NCI-H82 (cell line): Measurements from ENCODE around the gene TCEA3.
"Not testable (repeated sequence)": the region's sequence is repeated elsewhere in the genome, so short reads cannot be mapped to it uniquely, and the experiment has no call there.

Source experiments
- DNase-seq: peaks from one replicate; lab custom pipeline; 2025; lab: John Stamatoyannopoulos, UW

TCEA3 gene

DNA sequence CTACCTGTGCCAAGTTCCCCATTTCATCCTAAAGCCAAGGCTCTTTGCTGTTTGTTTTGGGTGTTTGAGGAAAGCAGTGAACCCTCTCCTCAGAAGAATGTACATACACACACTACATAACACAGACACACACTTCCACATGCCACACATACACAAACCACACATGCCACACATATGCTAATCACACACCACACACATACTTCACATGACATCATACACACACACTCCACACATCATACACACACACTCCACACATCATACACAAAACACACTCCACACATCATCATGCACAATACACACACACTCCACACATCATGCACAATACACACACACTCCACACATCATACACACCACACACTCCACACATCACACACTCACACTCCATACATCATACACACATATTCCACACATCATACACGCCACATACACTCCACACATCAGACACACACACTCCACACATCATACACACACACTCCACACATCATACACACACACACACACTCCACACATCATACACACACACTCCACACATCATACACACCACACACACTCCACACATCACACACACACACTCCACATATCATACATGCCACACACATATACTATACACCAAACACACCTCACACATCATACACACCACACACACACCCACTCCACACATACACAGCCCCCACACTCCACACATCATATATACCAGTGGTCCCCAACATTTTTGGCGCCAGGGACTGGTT lies 32.3 kb downstream of the TCEA3 start:
- DNase-seq = no peak

DNA sequence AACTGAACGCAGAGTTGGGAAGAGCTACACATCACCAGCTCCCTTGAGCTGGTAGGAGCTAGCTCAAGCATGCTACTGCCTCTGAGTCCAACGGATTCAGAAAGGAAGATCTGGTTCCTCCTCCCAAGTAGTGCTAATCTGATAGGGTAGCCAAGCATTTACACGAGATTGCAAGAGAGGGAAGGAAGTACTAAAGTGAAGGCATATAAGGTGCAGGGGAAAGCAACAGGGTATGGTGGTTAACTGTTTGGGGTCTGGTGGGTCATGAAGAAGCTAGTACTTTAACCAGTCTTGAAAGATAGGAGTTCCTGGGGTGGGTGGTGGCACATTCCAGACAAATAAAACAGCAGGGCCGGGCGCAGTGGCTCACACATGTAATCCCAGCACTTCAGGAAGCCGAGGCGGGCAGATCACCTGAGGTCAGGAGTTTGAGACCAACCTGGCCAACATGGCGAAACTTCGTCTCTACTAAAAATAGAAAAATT lies 34.7 kb downstream of the TCEA3 start:
- no peak for DNase-seq

DNA sequence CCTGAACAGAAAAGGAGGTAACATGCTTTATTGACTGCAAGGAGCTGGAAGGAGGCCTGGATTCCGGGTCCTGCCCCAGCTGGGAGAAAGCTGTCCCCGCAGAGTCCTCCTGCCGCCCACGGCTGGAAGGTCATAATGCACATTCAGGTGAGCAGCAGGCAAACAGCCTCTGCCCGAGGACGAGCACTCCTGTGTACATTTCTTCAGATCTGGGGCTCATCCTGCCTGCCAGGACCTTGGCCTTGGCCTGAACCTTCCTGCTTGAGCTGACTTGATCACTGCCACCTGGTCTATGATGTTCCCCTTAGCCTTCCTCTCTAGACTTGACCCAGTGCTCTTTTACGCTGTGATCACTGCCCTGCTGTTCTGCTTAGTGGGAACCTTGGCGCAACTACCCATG lies 37.1 kb downstream of the TCEA3 start:
- DNase-seq = no peak

DNA sequence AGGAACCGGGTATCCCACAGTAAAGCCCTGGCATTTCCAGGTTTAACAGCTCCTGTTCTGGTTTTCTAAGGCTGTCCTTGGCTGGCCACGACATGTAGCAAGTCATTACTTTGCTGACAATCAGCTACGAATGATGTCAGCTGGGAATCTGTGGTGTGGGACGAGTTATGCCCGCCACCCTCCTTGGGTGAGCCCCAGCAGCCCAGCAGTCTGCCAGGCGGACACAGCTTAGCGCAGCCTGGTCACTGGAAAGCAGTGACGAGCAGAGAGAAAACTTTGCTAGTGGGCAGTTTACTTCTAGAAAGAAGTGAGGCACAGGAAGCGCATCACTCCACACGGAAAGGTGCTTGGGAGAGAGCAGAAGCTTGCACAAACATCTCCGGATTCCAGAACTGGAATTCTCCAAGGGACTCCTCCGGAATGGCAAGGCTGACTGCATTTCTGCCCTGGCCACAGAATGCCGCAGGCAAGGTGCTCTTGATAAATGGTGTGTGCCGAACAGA lies 39.4 kb downstream of the TCEA3 start:
- DNase-seq = no peak

DNA sequence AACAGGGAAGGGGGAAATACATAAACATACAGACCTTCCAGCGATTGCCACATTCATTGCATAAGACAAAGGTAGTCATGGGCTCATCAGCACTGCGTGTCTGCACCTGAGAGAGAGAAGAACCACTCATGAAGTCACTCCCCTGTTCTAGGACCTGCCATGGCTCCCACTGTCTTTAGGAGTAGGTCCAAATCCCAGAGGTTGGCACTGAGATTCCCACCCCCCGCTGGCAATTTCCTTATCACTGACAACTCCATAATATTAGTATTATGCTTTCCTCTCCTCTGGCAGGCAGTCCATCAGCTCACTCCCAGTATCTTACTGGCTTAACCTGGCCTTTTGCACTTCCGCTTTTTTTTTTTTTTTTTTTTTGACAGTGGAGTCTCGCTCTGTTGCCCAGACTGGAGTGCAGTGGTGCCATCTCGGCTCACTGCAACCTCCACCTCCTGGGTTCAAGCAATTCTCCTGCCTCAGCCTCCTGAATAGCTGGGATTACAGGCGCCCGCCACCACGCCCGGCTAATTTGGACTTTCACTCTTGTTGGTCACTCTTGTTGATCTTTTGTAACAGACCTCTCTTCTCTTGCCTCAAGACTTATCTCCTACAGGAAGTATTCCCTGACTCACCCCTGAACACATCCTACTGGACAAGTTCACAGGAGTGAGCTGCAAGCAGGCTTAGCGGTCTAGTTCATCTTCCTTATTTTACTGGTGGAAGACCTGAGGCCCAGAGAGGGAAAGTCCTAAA lies 40.1 kb downstream of the TCEA3 start:
- no peak for DNase-seq

DNA sequence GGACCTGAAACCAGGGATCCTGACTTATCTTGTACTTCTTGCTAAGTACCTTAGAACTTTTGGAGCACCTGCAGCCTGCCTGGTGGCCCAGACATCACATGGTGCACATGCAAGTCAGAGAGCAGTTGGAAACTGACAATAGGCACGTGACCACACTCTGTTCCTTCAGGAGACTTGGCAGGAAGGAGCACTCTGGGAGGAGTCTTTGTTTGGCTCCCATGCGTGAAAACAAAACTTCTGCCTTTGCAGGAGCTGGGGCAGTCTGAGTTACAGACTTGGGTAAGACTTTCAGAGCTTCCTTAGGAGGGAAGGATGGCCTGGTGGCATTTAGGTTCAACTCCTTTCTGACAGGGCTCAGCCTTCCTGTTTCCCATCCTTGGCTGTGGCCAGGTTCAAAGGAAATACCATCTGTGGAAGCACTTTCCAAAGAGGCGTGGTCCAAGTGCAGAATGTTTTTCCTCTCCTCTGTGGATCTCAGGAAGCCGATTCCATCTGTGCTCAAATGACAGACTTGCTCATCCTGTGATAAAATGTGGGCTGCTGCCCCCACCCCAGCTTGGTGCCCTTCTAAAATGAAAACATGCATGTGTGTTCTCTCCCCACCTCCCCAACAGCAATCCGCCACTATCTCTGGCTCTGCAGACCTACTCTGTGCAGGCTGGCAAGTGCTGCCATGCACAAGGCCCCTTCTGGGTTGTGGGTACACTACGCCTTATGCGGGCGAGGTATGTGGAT lies 40.8 kb downstream of the TCEA3 start:
- no peak for DNase-seq

DNA sequence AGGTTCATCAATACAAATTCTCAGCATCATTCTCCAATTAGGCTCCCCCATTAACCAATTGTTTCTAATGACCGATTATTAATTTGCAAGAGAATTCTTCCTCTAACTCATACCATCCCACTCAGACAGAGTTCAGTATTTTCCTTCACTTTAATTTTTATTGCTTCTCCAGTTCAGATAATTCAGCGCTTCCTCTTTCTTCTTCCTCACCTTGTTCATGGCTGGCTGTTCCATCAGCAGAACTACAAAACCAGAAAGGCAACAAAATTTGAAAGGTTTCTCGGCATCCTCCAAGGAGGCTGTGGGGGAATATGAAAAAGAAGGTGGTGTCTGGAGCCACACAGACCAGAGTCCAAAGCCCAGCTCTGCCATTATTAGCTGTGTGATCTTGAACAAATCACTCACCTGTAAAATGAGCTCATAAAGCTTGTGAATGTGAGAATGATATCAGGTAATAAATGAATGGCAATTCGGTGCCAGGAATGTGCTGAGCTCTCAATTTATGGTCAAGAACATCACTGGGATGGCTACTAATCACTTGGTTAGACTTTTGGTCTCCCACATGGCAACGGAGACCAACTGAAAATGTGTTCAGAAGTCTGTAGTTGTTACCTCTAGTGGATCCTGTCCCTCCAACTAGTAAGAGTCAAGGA lies 43.2 kb downstream of the TCEA3 start:
- DNase-seq = no peak

DNA sequence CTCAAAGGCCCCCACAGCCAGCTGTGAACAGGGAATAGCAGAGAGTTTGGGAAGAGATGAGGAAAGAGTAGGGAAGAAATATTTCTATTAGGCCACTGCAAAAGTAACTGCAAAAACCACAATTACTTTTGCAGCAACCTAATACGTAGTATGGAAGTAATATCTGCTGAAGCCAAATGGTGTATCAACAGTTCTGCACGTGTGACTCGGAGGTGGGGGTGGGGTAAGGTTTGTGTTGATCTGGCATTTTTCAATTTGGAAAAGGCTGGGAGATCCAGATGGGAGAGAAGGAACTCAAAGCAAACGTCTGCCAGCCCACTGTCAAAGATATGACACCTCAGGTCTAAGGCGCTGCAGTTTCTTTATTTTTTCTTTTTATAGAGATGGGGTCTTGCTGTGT lies 43.8 kb downstream of the TCEA3 start:
- no peak for DNase-seq

DNA sequence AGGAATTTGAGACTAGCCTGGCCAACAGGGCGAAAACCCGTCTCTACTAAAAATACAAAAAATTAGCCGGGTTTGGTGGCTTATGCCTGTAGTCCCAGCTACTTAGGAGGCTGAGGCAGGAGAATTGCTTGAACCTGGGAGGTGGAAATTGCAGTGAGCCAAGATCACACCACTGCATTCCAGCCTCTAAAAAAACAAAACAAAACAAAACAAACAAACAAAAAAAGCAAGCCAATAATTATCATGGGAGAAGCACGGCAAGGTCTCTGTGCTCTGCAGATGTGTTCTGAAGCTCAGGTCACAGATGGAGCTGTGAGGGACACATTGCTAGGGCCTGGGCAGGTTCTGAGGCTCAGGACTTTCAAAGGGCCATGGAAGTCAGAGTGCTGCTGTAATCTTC lies 44.3 kb downstream of the TCEA3 start:
- not testable (repeated sequence) for DNase-seq

DNA sequence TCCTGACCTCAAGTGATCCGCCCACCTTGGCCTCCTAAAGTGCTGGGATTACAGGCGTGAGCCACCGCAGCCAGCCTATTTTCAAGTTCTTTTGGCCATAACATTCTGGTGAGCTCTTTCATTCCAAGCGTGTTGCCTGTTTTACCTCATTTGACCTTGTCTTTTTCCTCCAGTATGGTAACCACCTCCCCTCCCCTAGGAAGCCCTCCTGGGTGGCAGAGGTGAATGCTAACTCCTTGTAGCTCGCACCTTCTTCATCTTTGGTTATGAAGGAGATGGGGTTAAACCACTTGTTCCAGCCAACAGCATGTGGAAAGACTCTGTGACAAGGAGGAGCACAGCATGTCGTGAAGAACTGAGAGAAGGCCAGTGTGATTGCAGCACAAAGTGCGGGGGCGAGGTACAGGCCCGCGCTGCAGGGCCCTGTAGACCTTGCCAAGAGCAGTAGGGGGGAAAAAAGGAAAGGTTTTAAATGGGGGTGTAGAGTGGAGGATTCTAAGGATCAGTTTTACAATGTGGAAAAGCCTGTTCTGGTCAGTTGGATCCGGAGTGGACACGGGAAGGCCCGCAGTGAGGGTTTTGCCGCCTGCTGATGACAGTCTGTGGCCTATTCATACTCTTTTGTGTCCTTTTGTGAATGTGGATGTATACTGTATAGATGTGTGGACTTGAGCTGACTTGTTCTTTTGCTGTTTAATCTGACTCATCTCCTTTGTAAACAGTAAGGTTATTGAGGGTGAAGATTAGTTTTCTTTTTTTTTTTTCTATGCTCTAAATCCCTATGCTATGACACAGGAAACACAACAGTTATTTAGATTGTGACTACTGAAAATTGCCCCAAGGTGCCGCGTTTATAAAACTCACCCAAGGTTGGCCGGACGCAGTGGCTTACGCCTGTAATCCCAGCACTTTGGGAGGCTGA lies 47.4 kb downstream of the TCEA3 start:
- no peak for DNase-seq

DNA sequence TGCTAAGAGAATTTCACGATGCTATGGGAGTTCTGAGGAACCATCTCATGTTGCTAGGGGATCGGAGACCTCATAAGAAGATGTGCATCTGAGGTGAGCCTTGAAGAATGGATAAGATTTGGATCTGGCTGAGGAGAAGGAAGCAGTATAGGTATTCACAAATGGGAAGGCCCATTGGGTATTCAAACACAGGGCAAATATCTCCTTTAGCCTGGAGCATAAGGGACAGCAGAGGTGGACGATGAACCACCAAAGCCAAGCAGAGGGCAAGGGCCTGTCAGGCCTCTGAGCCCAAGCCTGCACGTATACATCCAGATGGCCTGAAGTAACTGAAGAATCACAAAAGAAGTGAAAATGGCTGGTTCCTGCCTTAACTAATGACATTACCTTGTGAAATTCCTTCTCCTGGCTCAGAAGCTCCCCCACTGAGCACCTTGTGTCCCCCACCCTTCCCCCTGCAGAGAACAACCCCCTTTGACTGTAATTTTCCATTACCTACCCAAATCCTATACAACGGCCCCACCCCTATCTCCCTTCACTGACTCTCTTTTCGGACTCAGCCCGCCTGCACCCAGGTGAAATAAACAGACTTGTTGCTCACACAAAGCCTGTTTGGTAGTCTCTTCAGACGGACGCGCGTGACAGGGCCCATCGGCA lies 50.3 kb downstream of the TCEA3 start:
- DNase-seq = not testable (repeated sequence)

DNA sequence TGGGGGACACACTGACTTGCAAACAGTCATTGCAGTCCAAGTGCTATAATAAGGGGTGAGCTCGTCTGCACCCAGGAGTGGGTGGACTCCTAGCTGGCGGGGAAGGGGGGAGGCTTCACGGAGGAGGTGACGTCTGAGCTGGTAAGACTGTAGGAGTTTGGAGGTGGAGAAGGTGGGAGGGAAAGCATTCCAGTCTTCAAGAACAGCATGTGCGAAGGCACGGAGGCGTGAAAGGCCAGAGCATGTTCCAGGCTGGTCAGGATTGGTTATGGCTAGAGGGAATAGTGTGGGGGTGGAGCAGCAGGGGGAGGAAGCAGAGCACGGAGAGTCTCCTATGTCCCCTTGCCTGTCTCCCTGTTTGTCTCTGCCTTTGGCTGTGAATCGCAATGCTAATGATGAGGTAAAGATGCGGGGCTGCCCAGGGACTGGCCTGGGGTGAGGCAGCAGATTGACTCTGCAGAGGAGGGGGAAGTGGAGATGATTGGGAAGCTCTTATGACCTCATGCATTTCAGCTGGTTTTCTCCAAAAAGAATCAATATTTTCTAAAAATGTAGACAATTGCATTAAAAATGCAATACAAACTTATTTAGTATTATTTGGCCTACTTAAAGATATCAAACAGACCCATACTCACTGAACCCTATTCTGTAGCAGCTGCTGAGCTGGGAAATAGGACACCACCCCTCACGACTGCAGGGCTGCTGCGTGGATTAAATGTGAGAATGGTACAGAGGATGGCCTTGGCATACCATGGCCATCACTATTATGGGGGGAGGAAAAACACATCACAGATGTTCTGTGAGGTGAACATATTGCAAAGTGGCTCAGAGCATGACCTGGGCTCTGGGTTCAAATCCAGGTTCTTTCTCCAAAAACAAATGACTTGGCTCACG lies 52.3 kb downstream of the TCEA3 start:
- no peak for DNase-seq

DNA sequence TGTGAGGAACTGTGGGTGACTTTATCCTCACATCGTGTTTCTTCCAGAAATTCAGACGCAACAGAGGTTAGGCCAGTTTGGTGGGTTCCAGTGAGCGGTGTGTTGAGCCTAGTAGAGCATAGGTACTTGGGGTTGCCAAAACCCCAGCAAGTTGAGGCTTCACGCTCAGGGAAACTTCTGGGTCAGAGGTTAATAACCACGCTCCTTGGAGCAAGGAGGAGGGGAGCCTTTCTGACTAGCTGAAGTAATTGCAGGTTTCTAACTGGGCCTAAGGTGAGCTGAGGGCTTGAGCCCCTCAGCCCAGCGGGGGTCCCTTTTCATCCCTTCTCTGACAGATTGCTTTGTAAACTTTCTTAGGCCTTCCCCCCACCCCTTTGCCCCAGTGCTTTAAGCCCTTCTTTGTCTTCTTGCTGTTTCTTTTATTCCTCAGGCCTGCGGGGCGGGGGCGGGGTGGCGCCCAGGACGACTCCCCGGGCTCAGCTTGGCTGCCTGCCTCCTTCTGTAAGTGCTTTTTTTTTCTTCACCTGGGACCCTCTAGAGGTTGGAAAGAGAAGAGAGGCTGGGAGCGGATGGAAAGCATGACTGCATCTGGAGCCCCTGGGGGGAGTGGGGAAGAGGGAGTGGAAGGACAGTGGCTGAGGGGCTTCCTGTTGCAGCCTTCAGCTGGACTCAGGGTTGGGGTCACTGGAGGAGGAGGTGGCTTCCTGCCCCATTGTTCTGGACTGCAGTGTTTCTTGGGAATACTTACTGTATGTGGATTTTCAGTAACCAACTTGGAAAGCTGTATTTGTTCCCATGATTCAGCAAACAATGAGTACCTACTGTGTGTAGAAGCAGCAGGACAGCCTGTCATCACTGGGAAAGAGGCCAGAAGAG lies 53.6 kb downstream of the TCEA3 start:
- DNase-seq = peak; percentile 79

DNA sequence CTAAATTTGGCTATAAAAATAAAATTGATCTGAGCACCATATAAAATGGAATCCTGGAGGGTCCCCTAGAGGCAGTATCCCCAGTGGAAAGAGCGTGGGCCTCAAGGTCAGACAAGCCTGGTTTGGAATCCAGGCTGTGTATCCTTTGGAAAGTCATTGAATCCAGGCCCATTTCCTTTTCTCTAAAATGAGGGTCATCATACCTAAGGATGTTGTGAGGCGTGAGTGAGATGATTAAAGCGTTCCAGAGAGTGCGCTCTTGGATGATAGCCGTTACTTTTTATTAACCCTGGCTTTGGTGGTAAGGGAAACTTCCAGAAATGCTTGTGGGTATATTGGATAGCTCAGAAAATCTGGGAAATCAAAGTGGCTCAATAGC lies 54.2 kb downstream of the TCEA3 start:
- DNase-seq = no peak

DNA sequence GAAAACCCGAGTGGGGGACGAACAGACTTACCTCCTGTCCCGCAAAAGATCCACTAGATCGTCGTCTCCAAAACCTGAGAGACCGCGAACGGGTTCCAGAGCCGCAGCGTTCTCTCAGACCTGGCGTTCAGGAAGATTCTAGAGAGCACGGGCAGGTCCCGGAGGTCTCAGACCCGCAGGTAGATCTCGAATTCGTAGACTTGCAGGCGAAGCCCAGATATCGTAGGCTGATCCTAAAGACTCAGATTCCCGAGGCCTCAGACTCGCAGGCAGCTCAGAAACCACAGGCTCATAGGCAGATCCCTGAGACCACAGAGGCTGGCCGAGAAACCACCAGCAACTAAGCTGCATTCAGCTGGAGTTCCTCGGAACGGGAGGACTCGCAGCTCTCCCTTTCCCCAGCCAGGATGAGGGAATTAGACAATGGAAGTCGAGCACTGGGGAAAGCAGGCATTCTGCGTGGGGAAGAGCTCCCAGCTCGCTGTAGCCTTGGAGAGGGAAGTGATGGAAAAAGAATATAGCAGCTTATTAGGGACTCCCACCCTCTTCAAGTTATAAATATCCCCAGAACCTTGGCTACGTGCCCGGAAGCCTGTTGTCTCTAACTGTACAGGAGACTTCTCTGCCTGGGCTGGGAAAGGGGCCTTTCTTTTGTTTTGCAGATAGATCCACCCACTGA lies 55.1 kb downstream of the TCEA3 start, which contains the start of gene ZNF436:
Gene ZNF436, minus strand, starts transcription at position 502 of the 679 bp plus-strand sequence. CDS start 1,831 bp downstream, outside the sequence.
- DNase-seq = peak; percentile 91

DNA sequence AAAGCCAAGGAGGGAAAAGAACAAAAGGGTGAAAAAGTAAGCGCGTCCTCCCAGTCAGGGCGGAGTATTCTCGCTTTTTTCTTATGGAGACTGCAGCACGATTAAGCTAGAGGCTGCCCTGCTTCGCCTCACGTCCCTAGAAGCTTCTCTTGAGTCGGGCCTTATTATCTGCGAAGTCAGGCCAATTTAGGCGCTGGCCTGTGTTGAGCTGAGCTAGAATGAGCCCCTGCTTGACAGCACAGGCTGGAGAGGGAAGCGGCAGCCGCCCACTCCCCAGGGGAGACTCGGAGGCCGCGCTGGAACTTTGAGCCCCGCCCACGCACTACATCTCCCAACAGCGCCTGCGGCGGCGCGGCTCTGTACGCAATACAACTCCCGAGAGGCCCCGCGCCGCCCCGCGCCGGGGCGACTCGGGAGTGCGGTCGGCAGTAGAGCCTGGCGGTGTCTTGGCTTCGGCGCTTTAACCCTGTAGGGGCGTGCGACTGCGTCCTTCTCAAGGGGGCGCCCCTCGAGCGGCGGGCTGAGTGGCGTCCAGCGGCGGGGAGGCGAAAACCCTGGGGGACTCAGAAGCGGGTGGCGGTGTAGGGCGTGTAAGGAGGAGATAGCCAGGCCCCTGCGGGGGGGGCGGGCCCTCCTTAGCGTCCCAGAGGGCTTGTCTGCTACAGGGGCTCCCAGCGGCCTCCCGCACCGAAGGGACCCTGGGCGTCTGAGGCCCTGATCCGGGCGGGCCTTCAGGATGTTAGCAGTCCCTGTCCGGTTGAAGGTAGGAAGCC lies 55.8 kb downstream of the TCEA3 start:
- peak; percentile 98 for DNase-seq
